ENCODE results near the gene AQP5. TPM values are rescaled to one million over a fixed set of nuclear protein-coding genes. Genes with fewer than 3 reads are reported as not detected.

AQP5 gene
- total RNA-seq, 2 experiments from 2014 or later: not detected

- BruUV-seq (replicated peaks): no TSS peak
- ChIA-PET POLR2A (no interaction called here), CTCF (ENCODE audit: unreplicated experiment) (no interaction called here)
- intact Hi-C loops (cut with micrococcal nuclease; ENCODE audit: unreplicated experiment): no loop called here
- H3K27ac ChIP-seq (ENCODE audit: low read depth, low read length, poor library complexity, severe bottlenecking): no peak overlapping the region
- no peak overlapping the region for H3K4me3 ChIP-seq (ENCODE audit: low read depth, low read length, poor library complexity, severe bottlenecking)
- no peaks in the 10 kb centered on the region for H3K9me3 ChIP-seq (ENCODE audit: low read length)
- H3K36me3 ChIP-seq (ENCODE audit: insufficient read depth, low read length): no peaks in the 10 kb centered on the region
- H3K79me2 ChIP-seq (ENCODE audit: insufficient read depth, low read depth, low read length): no peaks in the 10 kb centered on the region
- H3K9me2 ChIP-seq (ENCODE audit: insufficient read depth, low read length): no peaks in the 10 kb centered on the region
- peaks cover 13% of the 10 kb centered on the region for H3K4me1 ChIP-seq (ENCODE audit: insufficient read depth, low read length, poor library complexity, severe bottlenecking)
- H3K4me2 ChIP-seq (ENCODE audit: low read length): no peak overlapping the region
- no peaks in the 10 kb centered on the region for H4K20me1 ChIP-seq (ENCODE audit: insufficient read depth, low read length)
- no peak overlapping the region for H2AFZ ChIP-seq (ENCODE audit: low read length)
- no peak for DNase-seq (ENCODE audit: low spot score)
- TF ChIP-seq CTCF (conservative IDR thresholded peaks at IDR 0.05; ENCODE audit: low read length): no peak
- TF ChIP-seq EZH2phosphoT487 (IDR thresholded peaks at IDR 0.05; ENCODE audit: borderline replicate concordance, low read depth, low read length): no peak
Observed at GRCh38 chr12:49961993-49962764, 507 bp downstream of the AQP5 start.

GRCh38 chr12:49962861-49963765 lies 1.4 kb downstream of the AQP5 start:
- H3K27ac ChIP-seq (ENCODE audit: low read depth, low read length, poor library complexity, severe bottlenecking): no peak overlapping the region
- H3K79me2 ChIP-seq (ENCODE audit: insufficient read depth, low read depth, low read length): no peaks in the 10 kb centered on the region
- H3K4me2 ChIP-seq (ENCODE audit: low read length): no peak overlapping the region
- no peak for DNase-seq (ENCODE audit: low spot score)
- no peaks in the 10 kb centered on the region for H3K36me3 ChIP-seq (ENCODE audit: insufficient read depth, low read length)
- CTCF ChIA-PET (ENCODE audit: unreplicated experiment): no interaction called here
- POLR2A ChIA-PET: interaction anchor here (0.5 kb wide), 1 partner anchor 61 kb away, joined by 4 read pairs; no protein-coding TSS in a partner anchor
- H3K9me3 ChIP-seq (ENCODE audit: low read length): no peaks in the 10 kb centered on the region
- BruUV-seq (replicated peaks): no TSS peak
- H2AFZ ChIP-seq (ENCODE audit: low read length): no peak overlapping the region
- H4K20me1 ChIP-seq (ENCODE audit: insufficient read depth, low read length): no peaks in the 10 kb centered on the region
- intact Hi-C loops (cut with micrococcal nuclease; ENCODE audit: unreplicated experiment): no loop called here
- TF ChIP-seq EZH2phosphoT487 (IDR thresholded peaks at IDR 0.05; ENCODE audit: borderline replicate concordance, low read depth, low read length): no peak
- no peak for TF ChIP-seq CTCF (conservative IDR thresholded peaks at IDR 0.05; ENCODE audit: low read length)
- H3K9me2 ChIP-seq (ENCODE audit: insufficient read depth, low read length): no peaks in the 10 kb centered on the region
- peaks cover 19% of the 10 kb centered on the region for H3K4me1 ChIP-seq (ENCODE audit: insufficient read depth, low read length, poor library complexity, severe bottlenecking)
- H3K4me3 ChIP-seq (ENCODE audit: low read depth, low read length, poor library complexity, severe bottlenecking): no peak overlapping the region
